Renal pelvis (tissue), 4 donors: ENCODE data around the gene EIF3I. TPM values are rescaled to one million over a fixed set of nuclear protein-coding genes. Genes with fewer than 3 reads are reported as not detected.
"Not testable (repeated sequence)": the region's sequence is repeated elsewhere in the genome, so short reads cannot be mapped to it uniquely, and the experiment has no call there.

Experiments
- DNase-seq: peaks from one replicate; pipeline ENCODE4 v3.0.0-alpha.2; 2013
- polyA plus RNA-seq, 3 donors: library from polyadenylated mRNA; unstranded; fragments of 120-200 nt; gene quantifications; one replicate each; pipeline ENCODE4 v1.2.1, GENCODE V29; 2013; ENCODE audit not compliant: insufficient read length in 3 of 3

EIF3I gene
- polyA plus RNA-seq, 3 donors = 146 to 171 (median 152) TPM

DNA sequence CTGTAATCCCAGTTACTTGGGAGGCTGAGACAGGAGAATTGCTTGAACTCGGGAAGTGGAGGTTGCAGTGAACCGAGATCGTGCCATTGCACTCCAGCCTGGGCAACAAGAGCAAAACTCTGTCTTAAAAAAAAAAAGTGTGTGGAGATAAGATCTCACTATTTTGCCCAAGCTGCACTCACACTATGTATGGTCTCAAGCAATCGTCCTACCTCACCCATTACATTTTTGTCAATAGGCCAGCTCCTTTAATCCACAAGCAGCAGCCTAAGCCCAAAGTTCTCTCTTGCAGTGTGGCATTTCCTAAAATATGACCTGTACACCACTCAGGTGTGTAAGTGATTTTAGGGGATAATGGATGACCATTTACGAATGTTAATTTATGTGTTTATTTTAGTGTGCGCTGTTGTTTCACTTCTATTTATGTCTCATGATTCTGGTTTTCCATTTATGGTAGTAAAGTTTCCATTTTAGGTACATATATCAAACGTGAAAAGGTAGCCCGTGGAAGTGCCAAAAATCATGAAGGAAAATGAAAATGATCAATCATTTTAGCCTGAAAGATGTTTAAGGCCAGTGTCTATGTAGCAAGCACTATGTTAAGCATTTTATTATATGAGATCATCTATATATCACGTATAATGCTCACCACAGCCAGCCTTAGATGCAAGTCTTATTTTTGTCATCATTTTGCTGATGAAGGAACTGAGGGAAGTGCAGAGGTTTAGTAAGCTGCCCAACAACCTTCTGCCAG lies 34.4 kb downstream of the EIF3I start:
- no peak for DNase-seq

GRCh38 chr1:32257227-32257508 lies 35.0 kb downstream of the EIF3I start:
- DNase-seq = no peak

GRCh38 chr1:32263236-32263593 lies 41.0 kb downstream of the EIF3I start:
- DNase-seq = not testable (repeated sequence)

DNA sequence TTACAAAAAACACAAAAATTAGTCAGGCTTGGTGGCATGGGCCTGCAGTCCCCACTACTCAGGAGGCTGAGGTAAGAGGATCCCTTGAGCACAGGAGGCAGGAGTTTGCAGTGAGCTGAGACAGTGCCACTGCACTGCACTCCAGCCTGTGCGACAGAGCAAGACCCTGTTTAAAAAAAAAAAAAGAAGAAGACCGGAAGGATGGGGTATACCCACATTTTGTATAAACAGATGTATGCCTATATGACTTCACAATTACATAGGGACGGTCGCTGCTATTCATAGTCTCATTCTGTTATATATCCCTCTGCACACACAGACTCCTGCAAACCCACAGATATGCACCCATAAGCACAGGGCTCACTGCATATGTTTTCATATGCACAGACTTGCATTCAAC lies 41.5 kb downstream of the EIF3I start:
- no peak for DNase-seq

DNA sequence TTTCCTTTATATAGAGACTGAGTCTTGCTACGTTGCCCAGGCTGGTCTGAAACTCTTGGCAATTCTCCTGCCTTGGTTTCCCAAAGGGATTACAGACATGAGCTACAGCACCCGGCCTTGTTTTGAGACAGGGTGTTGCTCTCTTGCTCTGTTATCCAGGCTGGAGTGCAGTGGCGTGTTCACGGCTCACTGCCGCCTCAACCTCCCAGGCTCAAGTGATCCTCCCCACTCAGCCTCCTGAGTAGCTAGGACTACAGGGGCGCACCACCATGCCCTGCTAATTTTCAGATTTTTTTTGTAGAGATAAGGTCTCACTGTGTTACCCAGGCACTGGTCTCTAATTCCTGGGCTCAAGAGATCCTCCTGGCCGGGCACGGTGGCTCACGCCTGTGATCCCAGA lies 43.6 kb downstream of the EIF3I start:
- DNase-seq = no peak

- DNase-seq = no peak
Measured at GRCh38 chr1:32266921-32267591, 44.8 kb downstream of the EIF3I start.

- no peak for DNase-seq
Measured at GRCh38 chr1:32269744-32270143, 47.5 kb downstream of the EIF3I start.

- no peak for DNase-seq
Measured at GRCh38 chr1:32272557-32273390, 50.6 kb downstream of the EIF3I start.

- DNase-seq = no peak
Measured at GRCh38 chr1:32273391-32274208, 51.4 kb downstream of the EIF3I start.

- no peak for DNase-seq
Measured at GRCh38 chr1:32274646-32275340, 52.6 kb downstream of the EIF3I start.

DNA sequence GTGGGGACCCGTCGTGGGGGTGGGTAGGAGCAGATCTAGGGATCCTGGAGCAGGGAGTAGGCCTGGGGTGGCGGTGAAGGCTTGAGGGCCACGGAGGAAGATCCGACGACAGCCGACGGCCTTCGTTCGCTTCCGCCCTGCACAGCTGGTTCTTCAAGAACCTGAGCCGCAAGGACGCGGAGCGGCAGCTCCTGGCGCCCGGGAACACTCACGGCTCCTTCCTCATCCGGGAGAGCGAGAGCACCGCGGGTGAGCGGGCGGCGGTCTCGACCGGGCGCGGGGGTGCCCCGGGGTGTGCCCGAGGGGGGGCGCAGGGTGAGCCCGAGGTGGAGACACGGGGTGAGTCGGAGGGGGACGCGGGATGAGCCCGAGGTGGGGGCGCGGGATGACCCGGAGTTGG lies 53.2 kb downstream of the EIF3I start:
- no peak for DNase-seq

GRCh38 chr1:32276032-32276782 lies 54.0 kb downstream of the EIF3I start:
- no peak for DNase-seq

Other genes starting within 250 kb of the EIF3I start
- gene KHDRBS1, start 208.5 kb upstream of the EIF3I start, polyA plus RNA-seq = 100 to 1,000 TPM; 218 to 249 (median 237) TPM
- 10 to 100 TPM; 20.4 to 24.0 (median 22.5) TPM for gene TMEM39B, start 149.5 kb upstream of the EIF3I start, polyA plus RNA-seq
- 10 to 100 TPM; 26.4 to 38.7 (median 38.0) TPM for gene KPNA6, start 114.4 kb upstream of the EIF3I start, polyA plus RNA-seq
- gene TXLNA, start 42.7 kb upstream of the EIF3I start, polyA plus RNA-seq = 10 to 100 TPM; 48.9 to 51.0 (median 49.2) TPM
- gene CCDC28B, start 21.8 kb upstream of the EIF3I start, polyA plus RNA-seq = 10 to 100 TPM; 26.7 to 29.5 (median 27.1) TPM
- 10 to 100 TPM in 1 of 3 donors, 1 to 10 TPM in 2; 6.6 to 11.4 (median 9.3) TPM for gene IQCC, start 16.7 kb upstream of the EIF3I start, polyA plus RNA-seq
- 1 to 10 TPM in 2 of 3 donors, under 1 TPM in 1; 0.60 to 2.2 (median 2.1) TPM for gene DCDC2B, start 13.3 kb upstream of the EIF3I start, polyA plus RNA-seq
- gene TMEM234, start 54 bp upstream of the EIF3I start, polyA plus RNA-seq = 10 to 100 TPM; 24.6 to 31.9 (median 28.2) TPM
- 10 to 100 TPM in 2 of 3 donors, 1 to 10 TPM in 1; 8.5 to 10.5 (median 10.3) TPM for gene FAM167B, start 24.8 kb downstream of the EIF3I start, polyA plus RNA-seq
- gene LCK, start 28.9 kb downstream of the EIF3I start, polyA plus RNA-seq = 1 to 10 TPM; 4.2 to 6.5 (median 5.0) TPM
- 100 to 1,000 TPM; 179 to 241 (median 186) TPM for gene HDAC1, start 69.7 kb downstream of the EIF3I start, polyA plus RNA-seq
- gene MARCKSL1, start 113.8 kb downstream of the EIF3I start, polyA plus RNA-seq = 100 to 1,000 TPM; 384 to 512 (median 486) TPM
- 10 to 100 TPM in 2 of 3 donors, 1 to 10 TPM in 1; 5.5 to 13.2 (median 11.4) TPM for gene FAM229A, start 140.1 kb downstream of the EIF3I start, polyA plus RNA-seq
- gene TSSK3, start 140.1 kb downstream of the EIF3I start, polyA plus RNA-seq = 1 to 10 TPM; 2.1 to 9.6 (median 8.7) TPM
- 10 to 100 TPM; 60.2 to 70.6 (median 67.1) TPM for gene BSDC1, start 172.0 kb downstream of the EIF3I start, polyA plus RNA-seq
- gene ZBTB8B, start 242.7 kb downstream of the EIF3I start, polyA plus RNA-seq = 1 to 10 TPM; 1.2 to 2.3 (median 1.9) TPM